DMS79 (cell line): ENCODE results near the gene TTLL8.

Experiments used
- DNase-seq: peaks from one replicate; lab custom pipeline; 2025; lab: John Stamatoyannopoulos, UW

The TTLL8 gene

DNA sequence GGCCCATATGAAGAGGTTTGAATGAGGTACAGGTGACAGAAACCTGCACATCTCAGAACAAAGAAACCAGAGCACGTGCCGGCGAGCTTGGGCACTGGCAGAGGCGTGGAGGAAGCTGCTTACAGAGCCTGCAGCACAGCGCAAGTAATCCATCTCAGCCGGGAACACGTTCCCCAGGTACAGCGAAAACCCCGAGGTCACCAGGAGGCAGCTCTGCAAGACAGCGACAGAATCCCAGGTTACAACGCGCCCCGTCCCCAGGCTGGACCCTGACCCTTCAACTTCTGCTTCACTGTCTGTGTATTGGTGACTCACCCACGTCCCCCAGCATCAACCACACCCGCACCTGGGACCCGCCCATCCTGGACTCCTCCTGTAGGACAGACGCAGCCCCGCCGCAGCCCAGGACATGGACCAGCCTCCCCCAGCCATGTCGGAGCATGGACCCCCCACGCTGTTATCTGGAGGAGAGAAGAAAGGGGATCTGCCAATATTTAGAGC lies 24.9 kb upstream of the TTLL8 start:
- no peak for DNase-seq

DNA sequence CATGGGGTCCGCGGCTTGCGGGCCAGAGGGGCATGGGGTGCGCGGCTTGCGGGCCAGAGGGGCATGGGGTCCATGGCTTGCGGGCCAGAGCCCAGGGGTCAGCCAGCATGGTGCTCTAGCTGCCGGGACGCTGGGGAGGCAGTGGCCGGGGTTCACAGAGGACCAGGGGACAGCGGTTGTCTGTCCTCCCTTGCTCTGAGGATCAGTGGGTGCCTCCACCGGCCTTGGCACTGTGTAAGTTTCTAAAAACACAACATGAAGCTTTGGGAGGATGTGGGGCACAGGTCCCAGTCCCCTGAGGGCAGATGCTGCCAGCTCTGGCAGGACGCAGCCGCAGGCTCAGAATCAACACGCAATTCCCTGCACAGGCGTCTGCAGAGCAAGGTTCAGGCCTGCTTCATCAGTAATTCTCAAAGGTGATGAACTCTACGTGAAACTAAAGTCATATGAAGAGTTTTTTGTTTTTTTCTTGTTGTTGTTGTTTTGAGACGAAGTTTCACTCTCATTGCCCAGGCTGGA lies 24.2 kb upstream of the TTLL8 start:
- no peak for DNase-seq

DNA sequence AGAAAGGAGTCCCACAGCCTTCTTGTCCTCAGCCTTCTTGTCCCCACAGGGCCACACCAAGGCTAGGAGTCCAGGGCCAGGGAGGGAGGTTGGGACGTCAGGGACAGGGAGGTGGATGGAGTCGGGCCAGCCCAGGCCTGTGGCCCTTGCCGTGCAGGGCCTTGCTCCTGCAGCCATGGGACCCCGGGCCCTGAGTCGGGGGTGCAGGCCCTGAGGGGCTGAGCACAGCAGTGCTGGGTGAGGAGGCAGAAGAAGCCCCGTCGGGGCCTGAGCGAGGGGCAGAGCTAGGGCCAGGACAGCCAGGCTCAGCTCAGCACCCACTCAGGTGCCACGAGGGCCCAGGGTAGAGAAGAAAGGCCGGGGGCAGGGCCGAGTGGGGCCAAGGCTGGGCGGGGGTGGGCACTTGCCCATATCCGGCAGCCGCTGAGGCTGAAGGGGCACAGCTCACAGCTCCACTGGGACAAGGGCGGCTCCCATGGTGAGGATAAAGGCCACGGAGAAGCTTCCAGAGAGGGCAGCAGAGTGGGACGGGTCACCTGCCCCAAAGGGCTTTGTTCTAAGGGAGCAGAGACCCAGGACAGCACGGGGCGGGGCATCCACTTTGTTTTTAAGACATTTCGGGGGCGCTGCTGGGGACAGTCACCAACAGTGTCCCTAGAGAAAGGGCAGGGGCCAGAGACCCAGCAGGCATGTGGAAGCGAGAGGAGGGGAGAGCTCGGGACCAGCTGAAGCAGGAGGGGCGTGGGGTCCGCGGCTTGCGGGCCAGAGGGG lies 23.5 kb upstream of the TTLL8 start:
- DNase-seq, result no peak

DNA sequence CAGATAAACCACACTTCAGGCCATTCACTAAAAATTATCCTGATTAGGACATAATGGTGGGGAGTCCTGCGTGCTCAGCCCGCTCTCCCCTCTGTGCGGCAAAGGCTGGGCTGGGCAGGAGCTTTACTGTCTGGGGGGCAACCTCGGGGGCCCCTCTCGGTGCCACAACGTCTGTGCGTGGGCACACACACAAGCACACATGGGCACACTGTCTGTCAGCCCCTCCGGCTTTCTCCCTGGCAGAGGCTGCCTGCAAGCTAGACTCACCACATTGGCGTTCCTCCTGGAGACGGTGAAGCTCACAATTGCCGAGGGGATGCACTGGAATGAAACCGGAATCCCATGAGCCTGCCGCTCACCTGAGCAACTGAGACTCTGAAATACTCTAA lies 22.0 kb upstream of the TTLL8 start:
- no peak for DNase-seq

DNA sequence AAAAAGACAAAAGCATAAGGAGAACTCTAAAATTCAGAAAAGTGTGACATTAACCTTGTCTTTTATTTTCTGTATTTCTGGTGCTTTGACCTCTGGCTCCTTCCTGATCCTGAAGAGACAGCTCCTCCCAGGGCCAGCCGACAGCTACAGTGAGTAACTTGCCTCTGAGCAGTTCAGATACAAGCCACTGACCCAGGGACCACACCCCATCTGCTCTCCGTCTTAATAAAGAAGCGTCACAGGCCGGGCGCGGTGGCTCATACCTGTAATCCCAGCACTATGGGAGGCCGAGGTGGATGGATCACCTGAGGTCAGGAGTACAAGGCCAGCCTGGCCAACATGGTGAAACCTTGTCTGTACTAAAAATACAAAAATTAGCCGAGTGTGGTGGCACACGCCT lies 20.7 kb upstream of the TTLL8 start:
- no peak for DNase-seq

DNA sequence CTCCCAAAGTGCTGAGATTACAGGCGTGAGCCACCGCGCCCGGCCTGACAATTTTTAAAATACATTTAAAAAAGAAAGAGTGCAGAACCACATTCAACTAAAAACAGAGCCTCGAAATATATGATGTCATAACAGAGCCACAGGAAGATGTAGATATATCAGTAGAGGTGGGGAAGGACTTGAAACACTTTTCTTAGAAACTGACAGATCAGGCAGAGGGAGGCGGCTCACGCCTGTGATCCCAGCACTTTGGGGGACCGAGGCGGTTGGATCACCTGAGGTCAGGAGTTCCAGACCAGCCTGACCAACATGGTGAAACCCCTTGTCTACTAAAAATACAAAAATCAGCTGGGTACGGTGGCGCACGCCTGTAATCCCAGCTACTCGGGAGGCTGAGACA lies 20.1 kb upstream of the TTLL8 start:
- DNase-seq, result no peak

DNA sequence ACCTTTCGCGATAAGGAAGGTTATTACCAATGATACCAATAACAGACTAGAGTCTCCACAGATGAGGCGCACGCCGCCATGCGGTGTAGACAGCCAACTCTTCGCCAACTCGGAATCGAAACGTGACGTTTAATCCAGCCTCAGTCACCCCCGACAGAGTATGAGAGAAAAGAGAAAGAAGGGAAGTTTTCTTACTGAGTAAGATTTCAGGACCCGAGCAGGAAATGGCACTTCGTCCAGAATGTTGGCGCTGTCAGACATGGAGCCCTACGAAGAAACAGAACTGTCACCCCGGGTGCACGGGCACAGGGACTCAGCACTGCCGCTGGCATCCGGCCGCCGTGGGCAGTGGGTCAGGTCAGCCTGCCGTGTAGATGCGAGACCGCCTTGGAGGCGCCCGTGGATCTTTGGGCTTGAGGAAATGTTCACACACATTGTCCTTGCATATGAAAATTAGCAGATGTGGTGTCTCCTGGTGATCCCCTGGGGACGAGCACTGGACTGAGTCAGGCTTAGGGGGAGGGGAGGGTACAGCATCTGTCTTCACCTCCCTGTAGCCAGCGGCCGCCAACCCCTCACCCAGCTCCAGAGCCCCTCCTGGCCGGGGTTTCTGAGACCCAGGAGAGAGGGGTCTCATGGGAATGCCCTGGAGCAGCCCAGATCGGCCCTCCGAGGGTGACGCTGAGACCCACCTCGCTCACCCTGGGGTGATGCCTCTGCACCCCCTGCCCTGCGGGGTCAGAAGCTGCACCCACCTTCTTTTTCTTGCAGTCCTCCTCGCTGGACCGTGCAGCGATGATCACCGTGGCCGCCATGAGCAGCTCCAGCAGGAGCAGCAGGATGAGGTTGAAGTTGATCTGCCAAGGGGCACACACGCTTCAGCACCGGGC lies 18.8 kb upstream of the TTLL8 start:
- no peak for DNase-seq

DNA sequence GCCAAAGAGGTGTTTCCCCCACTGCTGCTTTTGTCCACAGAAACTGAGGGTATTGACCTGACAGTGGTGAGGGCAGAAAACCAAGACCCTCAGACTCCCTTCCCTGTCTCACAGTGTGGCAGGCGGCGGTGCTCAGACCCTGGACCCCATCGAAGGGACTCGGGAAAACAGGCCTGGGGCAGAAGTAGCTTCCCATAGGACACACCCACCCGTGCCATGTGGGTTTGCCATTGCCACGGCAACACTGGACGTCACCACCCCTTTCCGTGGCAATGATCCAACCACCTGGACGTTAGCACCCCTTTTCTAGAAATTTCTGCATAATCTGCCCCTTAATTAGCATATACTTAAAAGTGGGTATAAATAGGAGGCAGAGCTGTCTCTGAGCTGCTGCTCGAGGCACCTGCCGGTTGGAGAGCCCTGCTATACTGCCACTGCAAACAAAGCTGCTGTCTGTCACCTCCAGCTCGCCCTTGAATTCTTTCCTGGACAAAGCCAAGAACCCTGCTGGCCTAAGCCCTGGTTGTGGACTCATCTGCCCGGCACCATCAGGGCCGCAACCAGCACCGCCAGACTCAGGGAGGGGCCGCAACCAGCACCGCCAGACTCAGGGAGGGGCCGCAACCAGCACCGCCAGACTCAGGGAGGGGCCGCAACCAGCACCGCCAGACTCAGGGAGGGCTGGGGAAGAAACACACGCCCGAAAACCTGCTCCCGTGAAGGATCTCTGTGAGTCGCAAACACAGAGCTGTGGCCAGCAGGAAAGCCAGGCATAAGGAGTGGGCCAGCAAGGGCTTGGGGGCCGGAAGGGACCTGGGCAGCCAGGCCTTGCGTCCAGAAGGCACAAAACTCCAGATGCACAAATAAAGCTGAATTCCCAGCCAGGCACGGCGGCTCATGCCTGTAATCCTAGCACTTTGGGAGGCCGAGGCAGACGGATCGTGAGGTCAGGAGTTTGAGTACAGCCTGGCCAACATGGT lies 16.7 kb upstream of the TTLL8 start:
- DNase-seq, result no peak

DNA sequence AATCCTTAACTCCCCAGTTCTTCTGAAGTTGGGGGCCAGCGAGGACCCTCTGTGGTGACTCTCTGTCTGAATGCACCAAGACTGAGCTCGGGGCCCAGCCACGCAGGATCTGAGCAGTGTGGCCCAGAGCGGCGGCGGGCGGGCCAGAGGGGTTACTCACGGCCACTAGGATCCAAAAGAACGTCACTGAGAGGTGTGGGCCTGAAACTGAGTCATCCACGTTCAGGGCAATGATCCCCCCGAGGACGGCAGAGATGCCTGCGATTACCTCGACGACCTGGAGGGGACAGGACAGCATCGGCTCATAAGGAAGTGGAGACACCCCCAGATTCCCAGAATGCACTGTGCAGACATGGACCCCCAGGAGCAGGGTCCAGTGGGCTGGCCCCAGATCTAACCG lies 16.0 kb upstream of the TTLL8 start:
- DNase-seq, result no peak

DNA sequence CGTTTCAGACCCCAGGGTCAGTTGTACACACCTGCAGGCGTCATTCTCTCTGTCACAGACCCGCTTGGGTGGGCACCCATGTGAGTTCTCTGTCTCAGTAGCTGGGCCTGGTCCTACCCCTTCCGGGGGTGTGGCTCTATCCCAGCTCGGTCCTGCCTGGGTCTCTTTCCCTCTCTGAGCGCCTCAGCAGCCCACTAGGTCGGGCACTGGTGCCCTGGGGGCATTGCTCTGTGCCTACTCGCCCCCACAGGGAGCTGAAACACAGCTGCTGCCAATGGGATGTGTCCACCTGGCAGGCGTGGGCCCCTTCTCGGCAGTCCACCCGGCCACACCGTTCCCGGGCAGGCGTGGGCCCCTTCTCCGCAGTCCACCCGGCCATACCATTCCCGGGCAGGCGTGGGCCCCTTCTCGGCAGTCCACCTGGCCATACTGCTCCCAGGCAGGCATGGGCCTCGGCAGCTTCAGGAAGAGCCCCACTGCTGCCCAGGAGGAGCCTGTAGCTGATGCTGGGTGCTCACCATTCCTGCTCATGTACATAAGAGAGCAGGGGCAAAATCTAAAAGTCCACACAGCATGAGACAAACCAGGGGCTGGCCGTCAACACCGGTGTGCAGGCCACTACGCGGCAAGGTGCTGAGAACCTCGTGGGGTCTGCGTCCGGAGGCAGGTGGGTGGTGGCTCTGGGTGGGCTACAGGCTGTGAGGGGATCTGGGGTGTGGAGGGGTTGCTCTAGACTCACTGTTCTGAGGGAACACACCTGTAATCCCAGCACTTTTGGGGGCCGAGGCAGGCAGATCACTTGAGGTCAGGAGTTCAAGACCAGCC lies 14.8 kb upstream of the TTLL8 start:
- DNase-seq, result no peak

DNA sequence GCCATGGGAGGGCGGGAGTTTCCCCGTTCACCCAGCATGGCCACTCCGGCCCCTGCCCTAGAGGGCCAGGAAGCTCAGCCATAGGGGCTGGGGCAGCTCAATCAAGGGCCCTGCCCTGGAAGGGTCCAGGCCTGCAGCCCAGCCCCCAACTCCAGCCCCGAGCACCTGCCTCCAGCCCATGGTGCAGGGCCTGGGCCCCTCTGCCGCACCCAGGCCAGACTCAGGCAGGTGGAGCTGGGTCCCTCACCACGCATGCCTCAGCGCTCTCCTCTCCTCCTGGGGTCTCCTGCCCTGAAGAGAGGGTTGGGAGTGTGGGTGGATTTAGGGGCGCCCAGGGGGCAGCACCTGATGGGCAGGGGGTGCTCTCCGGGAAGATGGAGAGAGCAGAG lies 14.1 kb upstream of the TTLL8 start:
- DNase-seq, result no peak

DNA sequence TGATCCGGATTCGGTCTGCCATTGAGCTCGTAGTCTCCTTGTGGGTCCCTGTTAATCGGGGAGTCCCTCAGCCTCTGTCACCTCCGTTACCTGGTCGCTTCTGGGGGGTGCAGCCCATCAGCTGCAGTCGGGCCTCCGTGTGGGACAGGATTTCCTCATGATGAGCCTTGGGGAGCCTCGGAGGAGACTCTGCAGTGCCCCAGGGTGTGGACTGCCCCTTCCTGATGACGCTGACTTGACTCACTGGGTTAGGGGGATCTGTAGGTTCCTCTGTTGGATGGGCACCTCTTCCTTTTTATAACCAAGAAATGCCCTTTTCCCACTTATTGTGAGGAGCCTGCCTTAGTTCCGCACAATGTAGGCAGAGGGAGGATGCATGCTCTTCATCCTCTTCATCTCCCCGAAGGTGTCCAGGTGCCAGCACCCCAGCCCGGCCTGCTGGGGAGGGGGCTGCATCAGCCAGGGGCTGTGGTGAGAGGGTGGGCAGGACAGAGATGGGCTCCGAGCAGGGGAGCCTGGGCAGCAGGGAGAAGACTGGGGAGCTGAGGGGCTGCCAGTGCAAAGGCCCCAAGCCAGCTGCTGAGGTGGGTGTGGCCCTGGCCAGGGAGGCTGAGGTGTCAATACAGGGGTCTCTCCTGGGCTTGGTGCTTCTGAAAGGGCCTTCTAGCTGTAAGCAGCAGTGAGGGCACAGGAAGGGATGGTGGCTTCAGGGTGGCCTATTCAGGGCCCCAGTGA lies 13.5 kb upstream of the TTLL8 start:
- no peak for DNase-seq

DNA sequence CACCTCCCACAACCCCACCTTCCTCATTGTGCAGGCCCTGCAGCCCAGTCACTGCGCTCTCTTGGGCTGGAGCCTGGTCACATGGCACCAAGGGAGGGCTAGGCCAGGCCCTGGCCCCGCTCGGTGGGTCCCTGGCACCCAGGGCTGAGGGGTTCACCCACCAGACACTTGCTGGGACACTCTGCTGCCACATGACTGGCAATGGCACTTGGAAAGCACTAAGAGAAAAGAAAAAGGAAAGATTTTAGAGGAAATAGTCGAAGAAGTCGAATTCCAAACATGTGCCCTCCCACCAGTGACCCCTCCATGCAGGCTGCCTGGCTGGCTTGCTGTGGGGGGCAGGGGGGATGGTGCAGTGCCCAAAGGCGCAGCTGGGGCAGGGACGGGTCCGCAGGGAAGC lies 12.3 kb upstream of the TTLL8 start:
- DNase-seq, result no peak

DNA sequence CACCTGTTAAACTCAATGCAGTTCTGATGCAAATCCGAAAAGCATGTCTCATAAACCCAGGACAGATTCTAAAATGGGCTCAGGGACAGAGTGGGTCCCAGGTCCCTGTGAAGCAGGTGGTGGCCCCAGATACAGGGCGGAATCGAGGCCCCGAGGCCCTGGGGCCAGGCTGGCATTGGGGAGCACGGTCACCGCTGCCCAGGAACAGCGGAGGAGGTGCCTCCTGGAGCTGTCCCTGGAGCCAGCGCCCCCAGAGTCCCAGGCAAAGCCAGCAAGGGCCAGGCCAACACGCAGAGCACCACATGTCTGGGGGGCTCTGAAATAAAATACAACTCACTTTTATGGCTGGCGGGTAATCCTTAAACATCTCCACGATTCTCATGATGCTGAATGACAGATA lies 10.0 kb upstream of the TTLL8 start:
- no peak for DNase-seq

DNA sequence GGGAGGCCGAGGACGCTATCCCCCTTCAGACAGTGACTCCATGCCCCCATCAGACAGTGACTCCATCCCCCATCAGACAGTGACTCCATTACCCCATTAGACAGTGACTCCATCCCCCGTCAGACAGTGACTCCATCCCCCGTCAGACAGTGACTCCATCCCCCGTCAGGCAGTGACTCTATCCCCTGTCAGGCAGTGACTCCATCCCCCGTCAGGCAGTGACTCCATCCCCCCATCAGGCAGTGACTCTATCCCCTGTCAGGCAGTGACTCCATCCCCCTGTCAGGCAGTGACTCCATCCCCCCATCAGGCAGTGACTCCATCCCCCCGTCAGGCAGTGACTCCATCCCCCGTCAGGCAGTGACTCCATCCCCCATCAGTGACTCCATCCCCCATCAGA lies 9.1 kb upstream of the TTLL8 start:
- DNase-seq, result no peak

DNA sequence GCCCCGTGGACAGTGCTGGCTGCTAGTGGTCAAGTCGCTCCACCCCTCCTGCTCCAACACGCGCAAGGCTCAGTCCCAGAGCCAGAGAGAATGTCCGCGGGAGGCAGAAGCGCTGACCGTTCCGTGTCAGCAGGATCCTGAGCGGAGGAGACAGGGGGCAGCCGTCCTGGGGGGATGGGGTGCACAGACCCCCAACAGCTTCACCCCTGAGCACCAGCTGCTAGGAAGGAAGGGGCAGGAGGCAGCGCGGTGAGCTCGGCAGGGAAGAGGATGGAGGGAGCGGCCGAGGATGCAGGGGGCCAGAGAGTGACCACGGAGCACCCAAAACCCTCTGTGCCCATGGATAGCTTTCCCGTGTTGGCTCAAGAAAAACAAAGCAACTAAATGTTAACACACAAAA lies 6.4 kb upstream of the TTLL8 start:
- no peak for DNase-seq

DNA sequence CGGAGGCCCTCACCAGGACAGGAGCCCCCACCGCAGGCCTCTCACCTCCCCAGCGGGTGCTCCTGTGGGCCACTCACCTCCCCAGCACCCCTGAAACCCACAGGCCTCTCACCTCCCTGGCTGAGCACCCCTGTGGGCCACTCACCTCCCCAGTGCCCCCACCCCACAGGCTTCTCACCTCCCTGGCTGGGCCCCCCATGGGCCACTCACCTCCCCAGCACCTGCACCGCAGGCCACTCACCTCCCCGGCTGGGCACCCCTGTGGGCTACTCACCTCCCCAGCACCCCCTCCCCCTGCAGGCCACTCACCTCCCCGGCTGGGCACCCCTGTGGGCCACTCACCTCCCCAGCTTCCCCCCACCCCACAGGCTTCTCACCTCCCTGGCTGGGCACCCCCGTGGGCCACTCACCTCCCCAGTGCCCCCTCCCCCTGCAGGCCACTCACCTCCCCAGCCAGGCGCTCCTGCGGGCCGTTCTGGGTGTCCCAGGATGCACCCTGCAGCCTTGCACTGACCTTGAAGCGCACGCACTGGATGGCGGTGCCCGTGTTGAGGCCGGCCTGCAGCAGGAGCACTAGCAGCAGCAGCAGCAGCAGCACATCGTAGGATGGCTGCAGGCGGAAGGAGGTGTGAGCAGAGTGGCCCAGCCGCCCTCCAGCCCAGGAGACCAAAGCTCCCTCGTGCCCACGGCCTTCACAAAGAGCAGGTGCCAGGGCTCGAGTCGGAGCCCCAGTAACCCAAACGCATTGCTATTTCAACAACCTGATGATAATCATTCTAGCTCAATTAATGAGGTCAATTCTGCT lies 5.7 kb upstream of the TTLL8 start:
- no peak for DNase-seq

DNA sequence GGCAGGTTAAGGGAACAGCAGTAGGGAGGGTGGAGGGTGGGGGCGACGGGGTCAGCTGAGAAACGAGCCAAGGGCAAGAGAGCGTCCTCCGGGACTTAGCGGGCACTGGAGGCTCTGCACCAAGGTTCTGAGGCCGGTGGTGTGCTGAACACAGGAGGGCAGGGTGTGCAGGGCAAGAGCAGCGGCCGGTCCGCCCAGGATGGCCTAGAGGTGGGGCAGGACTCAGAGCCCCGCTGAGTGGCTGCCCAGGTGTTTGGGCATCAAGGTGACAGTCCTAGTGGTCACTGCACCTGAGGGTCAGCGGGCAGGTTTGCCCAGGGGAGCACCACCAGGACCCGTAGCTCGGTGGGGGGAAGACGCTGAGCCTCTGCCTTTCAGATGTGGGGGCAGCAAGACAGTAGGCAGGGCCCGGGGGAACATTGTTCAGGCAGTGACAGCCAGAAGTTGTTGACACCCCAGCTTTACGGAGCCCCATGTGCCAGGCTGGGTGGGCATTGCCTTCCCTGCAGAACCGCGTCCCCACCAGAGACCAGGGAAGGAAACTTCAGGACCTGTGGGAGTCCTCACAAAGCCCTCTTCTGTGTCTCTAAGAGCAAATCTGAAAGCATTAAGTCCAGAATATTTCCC lies 4.5 kb upstream of the TTLL8 start:
- no peak for DNase-seq

DNA sequence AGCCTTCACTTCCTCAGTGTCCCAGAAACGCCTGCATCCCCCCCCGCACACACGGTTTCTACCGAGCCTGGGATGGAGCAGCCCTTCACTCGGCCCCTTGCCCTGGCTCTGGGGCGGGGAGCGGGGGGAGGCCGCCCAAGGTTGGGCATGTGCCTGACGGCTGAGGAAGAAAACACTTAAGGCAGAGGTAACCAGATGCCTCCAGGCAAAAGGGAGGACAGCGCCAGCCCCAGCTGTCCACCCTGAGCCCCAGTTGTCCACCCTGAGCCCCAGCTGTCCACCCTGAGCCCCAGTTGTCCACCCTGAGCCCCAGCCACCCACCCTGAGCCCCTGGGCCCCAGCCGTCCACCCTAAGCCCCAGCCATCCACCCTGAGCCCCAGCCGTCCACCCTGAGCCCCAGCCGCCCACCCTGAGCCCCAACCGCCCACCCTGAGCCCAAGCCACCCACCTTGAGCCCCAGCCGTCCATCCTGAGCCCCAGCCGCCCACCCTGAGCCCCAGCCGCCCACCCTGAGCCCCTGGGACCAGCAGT lies 3.8 kb upstream of the TTLL8 start:
- DNase-seq, result no peak
